Upper lobe of left lung (tissue), 6 donors: ENCODE data around the gene CADPS. TPM values are rescaled to one million over a fixed set of nuclear protein-coding genes. Genes with fewer than 3 reads are reported as not detected.

Experiments used
- small RNA-seq, 4 donors: library from RNA; depleted of rRNA; stranded (forward); fragments of <200 nt; gene quantifications; one replicate each; pipeline ENCODE3, GENCODE V24; 2016
- total RNA-seq, 6 donors: library from RNA; depleted of rRNA in 4 of 6; stranded (reverse); fragments of >200 nt in 4 of 6; gene quantifications; one replicate each; pipeline versions ENCODE4 v1.1.0 to v1.2.1, GENCODE V29; 2016 to 2021
- donor health status: DM: no; HTN: no; CAD: no; lungs with moderate emphysema.
- donor health status: DM: no; HTN: yes; CAD: no; lungs with severe emphysema.

CADPS gene
- total RNA-seq, 6 donors from 2014 or later: 0.29 to 1.5 (median 1.2) TPM; not detected in 3

Small RNA genes lying within 50 kb of the gene (small RNA-seq; reads per million reads assigned to genes)
- gene RN7SL863P (0 reads per million in 4 donors), gene RNU6-139P (0 to 0.07 (median 0) reads per million in 4 donors)
